GM11168 (cell line): ENCODE measurements around the gene NPM1.
"Not testable (repeated sequence)": the region's sequence is repeated elsewhere in the genome, so short reads cannot be mapped to it uniquely, and the experiment has no call there.

ENCODE experiments used
- in situ Hi-C: fragments of 300-500 bp; cut with MboI; formaldehyde crosslinking; loops from one replicate; pipeline ENCODE4 v1.12.0; 2022; ENCODE audit warnings: low sequenced_read_pairs; ENCODE audit not compliant: unreplicated experiment

The NPM1 gene

DNA sequence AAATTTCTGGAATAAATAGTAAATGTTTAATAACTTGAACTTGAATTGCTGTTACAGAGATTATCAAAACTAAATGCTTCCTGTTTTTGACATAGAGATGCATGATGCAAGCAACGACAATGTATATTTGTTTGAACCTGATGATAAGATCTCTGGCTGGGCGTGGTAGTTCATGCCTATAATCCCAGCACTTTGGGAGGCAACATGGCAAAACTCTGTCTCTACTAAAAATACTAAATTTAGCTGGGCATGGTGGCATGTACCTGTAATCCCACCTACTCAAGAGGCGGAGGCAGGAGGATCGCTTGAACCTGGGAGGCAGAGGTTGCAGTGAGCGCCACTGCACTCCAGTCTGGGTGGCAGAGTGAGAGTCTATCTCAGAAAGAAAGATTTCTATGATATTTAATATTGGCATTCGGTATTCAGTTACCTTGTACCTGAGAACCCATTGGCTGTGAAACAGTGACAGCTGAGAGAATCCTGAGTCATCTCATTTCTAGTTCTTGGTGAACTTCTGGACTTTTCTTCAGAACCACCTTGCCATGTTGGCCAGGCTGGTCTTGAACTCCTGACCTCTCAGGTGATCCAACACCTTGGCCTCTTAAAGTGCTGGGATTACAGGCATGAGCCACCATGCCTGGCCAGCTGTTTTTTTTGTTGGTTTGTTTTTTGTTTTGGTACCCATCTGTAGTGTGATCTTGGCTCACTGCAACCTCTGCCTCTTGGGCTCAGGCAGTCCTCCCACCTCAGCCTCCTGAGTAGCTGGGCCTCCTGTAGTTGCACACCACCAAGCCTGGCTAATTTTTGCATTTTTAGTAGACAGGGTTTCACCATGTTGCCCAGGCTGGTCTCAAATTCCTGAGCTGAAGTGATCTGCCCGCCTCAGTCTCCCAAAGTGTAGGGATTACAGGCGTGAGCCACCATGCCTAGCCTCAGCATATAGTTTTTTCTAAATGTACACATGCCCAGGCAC, 21.8 kb downstream of the NPM1 start:
- in situ Hi-C loops = no loop called here

DNA sequence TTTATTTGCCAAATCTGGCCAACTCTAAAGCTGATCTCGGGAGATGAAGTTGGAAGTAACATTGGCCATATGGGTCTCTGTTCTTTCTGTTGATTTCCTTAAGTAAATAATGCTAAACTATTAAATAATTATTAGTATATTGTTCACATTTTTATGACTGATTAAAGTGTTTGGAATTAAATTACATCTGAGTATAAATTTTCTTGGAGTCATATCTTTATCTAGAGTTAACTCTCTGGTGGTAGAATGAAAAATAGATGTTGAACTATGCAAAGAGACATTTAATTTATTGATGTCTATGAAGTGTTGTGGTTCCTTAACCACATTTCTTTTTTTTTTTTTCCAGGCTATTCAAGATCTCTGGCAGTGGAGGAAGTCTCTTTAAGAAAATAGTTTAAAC, 22.5 kb downstream of the NPM1 start:
- in situ Hi-C loops = no loop called here

DNA sequence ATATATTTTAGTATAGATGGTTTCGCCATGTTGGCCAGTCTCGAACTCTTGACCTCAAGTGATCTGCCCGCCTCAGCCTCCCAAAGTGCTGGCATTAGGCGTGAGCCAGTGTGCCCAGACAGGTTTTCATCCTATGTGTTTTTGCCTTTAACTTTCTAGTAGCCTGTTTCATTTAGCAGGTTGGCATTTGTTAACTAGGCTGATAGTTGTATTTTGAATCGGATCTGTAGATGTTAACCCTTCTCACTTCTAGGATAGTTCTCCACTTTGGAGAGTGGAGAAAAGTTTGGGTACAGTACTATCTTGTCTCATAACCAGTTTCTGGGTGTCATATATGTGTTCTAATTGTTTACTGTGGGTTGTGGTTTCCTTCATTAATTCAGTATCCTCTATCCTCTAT, 24.5 kb downstream of the NPM1 start:
- in situ Hi-C loops = no loop called here

DNA sequence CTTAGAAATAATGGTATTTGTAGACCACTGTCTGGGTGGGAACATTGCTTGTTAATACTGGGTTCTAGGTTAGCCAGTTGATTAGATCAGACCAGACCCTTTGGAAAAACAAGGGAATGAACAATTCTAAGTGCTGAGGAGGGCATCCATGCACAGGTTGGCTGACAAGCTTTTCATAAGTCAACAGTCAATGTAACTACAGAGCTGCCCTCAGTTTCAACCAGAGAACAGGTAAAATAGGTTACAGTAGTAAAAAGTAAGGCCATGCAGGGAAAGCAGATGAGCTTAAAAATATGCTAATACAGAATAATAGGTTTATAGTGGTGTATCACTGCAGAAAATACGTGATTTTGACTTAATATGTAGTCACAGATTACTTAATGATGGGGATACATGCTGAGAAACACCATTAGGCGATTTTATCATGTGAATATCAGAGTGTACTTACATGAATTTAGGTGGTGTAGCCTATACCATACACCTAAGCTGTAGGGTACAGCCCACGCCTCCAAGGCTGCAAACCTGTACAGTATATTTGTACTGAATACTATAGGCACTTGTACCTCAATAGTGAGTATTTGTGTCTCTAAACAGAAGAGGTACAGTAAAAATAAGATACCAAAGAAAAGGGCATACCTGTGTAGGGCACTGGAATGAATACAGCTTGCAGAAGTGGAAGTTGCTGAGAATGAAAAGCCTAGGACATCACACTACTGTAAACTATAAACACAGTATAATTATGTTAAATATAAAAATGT, 25.7 kb downstream of the NPM1 start:
- in situ Hi-C loops = no loop called here

DNA sequence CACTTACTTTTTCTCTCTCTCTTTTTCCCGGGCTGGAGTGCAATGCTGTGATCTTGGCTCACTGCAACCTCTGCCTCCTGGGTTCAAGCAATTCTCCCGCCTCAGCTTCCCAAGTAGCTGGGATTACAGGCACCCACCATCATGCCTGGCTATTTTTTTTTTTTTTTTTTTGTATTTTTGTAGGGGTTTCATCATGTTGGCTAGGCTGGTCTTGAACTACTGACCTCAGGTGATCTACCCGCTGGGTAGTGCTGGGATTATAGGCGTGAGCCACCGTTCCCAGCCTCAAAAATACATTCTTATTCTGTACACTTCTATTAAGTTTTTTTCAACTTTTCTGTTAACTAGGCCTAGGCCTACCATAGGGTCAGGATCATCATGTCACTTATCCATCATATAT, 26.3 kb downstream of the NPM1 start:
- in situ Hi-C loops = not testable (repeated sequence)

DNA sequence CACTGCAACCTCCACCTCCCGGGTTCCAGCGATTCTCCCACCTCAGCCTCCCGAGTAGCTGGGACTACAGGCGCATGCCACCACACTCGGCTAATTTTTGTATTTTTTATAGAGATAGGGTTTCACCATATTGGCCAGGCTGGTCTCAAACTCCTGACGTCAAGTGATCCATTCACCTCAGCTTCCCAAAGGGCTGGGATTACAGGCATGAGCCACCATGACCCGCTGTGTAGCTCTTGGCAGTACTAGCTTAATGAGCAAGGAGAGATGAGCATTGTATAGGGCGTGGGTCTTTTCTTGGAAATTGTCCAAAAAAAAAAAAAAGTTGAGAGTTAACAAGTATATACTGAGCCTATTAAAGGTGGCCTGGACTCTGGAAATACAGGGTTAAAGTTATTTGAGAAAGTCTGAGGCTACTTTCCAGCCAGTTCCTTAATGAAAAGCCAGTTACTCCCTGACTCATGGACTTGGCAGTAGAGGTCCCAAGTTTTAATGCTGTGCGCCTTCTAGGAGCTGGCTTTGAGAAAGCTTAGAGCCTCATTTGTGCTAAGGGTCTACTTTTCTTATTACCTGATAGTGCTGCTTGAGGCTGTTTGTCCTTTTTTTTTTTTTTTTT, 27.6 kb downstream of the NPM1 start:
- in situ Hi-C loops = no loop called here

DNA sequence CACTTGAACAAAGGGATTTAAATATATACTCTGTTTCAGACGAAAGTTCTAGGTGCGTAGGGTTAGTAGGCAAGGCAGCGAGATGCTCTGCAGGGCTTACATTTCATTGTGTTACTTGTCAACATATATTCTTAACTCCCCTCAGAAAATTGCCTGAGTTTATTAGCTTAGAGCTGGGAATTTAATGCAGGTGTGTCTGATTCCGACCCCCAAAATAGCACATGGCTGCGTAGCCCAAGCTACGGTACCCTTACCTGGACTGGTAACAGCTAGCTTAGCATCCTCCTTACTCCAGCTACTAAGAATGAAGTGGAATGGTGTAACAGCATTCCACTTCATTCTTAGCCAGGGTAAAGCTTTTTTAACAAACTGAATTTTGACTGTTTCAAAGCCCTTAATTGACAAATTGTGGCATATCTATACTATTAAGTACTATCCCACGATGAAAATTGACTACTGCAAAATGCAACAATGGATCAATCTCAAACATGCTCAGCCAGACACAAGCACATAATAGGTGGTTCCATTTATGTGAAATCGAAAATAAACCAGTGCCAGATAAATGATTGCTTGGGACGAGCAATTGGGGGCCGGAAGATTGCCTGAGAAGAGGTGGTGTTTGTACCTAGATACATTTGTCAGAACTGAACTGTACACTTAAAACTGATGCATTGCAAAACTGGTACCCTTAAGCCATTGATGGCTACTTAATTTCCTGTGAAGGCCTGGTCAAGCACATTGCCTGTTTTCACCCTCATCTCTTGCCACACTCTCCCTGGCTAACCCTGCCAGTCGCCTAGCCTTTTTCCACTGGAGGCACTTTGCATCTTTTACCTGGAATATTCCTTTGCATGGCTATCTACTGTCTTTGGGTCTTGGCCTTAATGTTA, 28.8 kb downstream of the NPM1 start:
- in situ Hi-C loops = no loop called here

DNA sequence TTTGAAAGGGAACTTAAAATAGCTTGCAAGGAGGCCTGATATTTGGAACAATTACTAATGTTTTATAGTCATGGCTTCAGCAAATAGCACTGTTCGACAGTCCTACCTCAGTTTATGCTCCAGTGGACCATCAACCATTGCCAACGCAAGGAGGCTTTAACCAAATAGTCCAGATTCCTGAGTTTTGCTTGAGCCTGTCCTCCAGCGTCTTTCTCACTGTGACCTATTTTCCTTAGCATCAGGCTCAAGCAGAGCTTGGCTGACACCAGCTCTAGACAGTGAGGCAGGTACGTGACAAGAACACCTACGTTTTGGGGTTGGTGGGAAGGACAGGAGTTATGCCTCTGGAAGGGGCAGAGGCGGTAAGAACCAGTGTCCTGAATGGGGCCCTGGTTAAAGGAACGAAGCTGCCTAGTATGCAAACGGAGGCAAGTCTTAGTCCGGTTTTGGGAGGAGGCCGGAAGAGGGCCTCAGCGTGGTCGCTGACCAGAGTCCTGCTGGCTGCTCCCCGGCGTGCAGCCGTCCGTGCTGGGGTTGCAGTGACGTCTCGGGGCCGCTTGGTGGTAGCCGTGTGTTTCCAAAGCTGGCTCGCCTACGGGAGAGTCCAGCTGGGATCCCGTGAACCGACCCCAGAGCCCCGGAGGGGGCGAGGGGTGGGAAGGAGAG, 30.8 kb downstream of the NPM1 start:
- in situ Hi-C loops = no loop called here

DNA sequence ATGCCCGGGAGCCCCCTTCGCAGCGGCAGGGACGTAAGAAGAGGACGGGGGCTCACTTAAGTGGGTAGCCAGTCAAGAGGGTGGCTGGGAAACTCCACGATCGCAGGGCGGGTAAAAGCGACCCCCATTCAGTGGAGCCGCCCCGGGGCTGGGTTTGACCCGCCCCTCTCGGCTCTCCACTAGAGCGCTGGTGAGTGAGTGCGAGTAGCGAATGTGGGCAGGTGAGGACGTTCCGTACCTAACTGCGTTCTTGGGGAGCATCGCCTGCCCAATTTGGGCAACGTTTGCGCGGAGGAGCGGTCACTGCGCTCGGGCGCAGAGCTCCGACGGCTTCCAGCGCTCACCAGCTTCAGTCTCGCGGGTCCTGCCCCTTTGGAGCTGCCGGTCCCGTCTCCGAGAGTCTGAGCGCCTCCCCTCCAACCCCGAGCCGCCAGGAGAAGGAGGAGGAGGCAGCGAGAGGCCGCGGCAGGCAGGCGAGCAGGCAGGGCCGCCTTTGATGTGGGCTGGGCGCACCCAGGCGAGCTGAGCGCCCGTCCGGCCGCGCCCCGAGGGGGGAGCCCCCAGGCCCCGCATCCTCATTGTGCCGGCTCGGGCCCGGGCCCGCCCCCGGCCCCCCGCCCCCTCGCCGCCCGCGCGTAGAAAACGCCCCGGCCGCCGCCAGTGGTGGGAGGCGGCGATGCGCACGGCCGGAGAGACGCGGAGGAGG, 31.5 kb downstream of the NPM1 start, which contains the start of gene FGF18:
Gene FGF18, plus strand, starts transcription at position 666 of the 706 bp plus-strand sequence. CDS start 553 bp downstream, outside the sequence.
- in situ Hi-C loops = no loop called here

DNA sequence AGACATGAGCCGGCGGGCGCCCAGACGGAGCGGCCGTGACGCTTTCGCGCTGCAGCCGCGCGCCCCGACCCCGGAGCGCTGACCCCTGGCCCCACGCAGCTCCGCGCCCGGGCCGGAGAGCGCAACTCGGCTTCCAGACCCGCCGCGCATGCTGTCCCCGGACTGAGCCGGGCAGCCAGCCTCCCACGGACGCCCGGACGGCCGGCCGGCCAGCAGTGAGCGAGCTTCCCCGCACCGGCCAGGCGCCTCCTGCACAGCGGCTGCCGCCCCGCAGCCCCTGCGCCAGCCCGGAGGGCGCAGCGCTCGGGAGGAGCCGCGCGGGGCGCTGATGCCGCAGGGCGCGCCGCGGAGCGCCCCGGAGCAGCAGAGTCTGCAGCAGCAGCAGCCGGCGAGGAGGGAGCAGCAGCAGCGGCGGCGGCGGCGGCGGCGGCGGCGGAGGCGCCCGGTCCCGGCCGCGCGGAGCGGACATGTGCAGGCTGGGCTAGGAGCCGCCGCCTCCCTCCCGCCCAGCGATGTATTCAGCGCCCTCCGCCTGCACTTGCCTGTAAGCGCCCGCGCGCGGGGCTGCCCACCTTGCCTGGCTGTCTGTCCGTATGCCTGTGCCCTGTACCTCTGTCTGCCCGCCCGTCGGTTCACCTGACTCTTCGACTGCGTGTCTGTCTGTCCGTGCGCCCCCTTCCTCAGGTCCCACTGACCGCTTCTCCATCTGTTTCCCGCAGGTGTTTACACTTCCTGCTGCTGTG, 32.2 kb downstream of the NPM1 start:
- in situ Hi-C loops = no loop called here

DNA sequence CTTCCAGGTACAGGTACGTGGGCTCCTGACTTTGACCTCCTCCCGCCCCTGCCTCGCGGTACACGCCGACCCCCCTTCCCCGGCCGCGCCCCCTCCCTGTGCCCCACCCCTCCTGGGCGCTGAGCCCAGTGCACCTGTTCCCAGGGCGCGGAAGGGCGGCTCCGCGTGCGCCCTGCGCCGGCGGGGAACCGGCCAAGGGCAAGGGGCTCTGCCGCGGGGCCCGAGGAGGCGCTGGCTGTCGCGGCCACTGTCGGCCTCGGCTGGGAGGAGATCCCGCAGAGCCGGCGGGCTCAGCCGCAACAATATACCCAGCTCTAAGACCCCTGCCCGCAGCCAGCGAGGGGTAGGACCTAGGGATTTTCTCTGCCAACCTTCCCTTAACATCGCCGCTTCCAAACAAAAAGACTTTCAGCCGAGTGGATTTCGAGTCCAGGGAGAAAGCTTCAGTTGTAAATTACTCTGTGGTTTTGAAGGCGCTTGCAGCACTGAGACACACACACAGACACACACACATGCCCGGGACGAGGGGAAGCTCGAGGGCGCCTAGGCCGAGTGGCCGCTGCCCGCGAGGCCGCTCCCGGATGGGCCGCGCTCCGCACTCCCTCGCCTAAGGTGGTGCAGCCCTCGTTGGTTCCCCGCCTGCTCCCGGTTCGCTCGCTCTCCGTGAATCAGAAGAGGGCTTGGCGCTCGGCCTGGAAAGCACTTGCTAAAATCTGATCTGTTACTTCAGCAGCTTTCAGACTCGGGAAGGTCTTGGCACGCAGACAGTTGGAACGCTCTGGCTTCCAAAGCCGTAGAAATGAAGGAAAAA, 33.0 kb downstream of the NPM1 start:
- in situ Hi-C loops = no loop called here

DNA sequence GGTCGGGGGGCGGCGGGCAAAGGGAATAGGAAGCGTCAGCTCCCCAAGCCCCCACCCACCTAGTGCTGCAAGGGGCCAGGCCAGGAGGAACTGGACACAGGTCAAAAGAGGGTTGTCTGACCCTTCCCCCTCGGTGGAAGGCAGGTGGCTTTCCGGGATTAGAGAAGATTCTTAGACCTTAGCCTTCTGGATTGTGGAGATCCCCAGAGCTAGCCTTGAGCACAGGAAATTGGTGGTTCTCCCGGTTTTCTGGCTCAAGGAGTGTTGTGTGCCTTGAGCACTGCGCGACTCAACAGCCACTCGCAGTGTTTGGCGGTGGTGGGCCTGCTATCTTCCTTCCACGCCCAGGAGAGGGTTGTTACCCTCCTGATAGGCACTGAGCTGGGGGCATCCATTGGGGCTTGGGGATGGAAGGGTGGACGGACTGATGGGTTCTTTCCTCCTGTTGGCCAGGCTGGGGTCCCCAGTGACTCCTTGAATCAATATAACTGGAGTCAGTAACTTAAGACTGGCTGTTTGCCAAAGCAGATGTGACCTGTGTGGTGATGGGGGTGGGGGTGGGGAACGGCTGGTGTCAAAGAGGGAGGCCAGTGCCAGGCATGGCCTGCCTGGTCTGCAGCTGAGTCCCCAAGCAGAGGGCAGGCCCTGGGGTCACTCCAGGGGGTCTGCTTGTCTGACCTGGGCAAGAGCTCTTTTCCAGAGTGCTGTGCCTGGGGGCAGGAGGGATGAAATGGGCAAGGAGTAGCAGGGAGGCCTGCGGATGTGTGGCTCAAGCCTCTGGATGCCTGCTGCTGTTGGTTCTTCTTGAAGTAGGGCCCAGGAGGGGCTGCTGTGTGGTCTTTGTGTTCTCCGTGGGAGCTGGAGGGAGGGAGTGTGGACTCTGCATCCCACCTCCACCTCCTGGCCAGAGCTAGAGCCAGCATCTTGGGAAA, 33.9 kb downstream of the NPM1 start:
- in situ Hi-C loops = no loop called here

DNA sequence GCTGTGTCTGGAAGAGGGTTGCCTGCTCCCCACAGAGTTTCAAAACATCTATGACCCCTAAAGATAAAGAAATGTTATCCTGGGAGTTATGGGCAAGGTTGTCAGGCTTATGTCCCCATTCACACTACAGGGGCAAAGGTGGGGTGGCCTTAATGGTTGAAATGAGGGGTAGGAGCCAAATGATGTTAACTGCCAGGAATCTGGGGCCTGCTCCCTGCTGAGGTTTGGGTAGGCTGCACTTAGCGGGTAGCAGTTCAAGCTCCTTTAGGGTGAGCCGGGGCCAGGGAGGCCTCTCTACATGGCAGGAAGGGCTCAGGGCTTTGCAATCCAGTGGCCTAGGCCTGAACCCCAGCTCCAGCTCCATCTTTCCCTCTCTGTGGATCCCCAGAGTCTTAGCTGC, 34.8 kb downstream of the NPM1 start:
- in situ Hi-C loops = no loop called here

DNA sequence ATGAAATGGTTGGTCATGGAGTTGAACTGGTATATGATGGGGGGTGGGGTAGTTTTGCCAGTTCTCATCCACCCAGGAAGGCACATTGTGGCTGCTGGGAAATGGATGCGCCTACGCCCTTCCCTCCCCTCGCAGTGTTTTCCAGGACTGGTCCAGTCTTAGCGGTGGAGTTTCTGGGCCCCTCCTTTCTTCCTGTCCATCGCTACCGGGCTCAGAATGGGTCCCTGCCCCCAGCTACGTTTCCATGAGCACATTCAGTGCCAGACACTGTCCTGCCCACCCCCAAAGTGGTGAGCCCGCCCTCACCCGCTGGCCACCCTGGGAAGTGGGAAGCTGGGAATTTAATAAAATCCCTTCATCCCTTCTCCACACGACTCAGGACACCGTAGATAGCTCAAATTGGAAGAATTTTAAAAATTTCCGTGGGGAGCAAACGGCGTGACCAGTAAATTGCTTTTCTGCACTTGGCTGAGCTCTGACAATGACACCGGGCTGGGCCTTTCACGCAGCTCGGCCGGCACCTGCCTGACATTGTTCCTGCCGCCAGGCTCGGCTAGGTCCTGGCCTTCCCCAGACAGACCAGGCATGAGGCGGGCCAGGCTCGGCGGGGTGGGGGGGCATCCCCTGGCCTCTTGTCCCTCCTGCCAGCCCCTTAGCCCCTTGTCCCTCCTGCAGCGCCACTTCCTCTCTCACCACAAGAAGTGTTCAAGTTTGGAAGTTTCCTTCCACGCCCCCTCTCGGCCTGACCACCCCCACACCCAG, 35.4 kb downstream of the NPM1 start:
- in situ Hi-C loops = no loop called here

DNA sequence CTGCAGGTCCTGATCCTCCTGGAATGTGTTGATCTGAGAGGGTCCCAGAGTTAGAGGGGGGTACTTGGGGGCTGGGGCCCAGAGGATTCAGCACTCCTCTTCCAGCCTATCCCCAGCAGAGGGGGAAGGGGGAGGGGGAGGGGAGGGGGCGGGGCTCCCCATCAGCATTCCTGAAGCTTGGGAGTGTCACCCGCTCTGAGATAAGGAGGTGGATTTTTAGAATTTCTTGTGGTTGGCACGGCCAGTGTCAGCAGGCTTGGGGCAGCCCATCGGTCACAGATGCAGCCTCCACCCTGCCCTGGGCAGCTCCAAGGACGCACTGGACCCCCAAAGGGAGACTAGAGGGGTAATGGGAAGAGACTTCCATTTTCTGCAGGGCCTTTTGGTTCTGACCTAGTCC, 37.1 kb downstream of the NPM1 start:
- in situ Hi-C loops = no loop called here
